ENCODE data around the gene SLC43A2.

- TF ChIP-seq CTCF (IDR thresholded peaks at IDR 0.05) (no peak), POLR2A (IDR thresholded peaks at IDR 0.05) (no peak)
Observed at GRCh38 chr17:1519678-1520077, 109.0 kb downstream of the SLC43A2 start.

Measured in right lobe of liver (tissue), 4 donors.